Upper lobe of left lung (tissue), 4 donors: ENCODE results near the gene ACTL10.
"Not testable (repeated sequence)": the region's sequence is repeated elsewhere in the genome, so short reads cannot be mapped to it uniquely, and the experiment has no call there.

Source experiments
- CTCF ChIP-seq, 6 experiments: fragments of 450-650 bp in 4 of 6; fragments of 200-600 bp in 2 of 6; sonication (generic) in 2 of 6; IDR thresholded peaks; one replicate each; pipeline ENCODE4 v1.5.1; 2016 to 2019; ENCODE audit warnings: antibody characterized with exemption in 6 of 6
- POLR2A ChIP-seq, 4 donors: fragments of 450-650 bp; IDR thresholded peaks; one replicate each; pipeline ENCODE4 v1.5.1; 2016 to 2017; ENCODE audit warnings: antibody characterized with exemption in 4 of 4, mild to moderate bottlenecking in 2 of 4
- POLR2AphosphoS5 ChIP-seq, 2 donors: sonication (generic); formaldehyde crosslinking; IDR thresholded peaks; one replicate each; pipeline ENCODE4 v1.5.1; 2017; ENCODE audit warnings: antibody characterized with exemption in 2 of 2

DNA sequence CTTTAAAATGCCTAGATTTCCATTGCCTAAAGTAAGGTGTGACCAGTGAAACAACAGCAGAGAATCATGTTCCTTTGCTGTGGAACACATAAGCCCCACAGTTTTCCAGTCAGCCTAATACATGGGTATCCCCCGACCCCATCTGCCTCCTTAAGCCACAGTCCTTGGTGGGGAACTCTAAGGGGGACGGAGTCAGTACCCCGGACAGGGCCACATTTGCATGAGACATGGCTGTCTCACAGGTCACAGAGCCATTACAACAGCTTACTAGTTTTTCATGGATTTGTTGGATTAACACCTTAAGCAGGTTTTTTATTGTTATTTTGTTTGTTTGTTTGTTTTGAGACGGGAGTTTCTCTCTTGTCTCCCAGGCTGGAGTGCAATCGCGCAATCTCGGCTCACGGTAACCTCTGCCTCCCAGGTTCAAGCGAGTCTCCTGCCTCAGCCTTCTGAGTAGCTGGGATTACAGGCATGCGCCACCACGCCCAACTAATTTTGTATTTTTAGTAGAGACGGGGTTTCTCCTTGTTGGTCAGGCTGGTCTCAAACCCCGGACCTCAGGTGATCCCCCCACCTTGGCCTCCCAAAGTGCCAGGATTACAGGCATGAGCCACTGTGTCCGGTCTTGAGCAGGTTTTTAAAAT is 19.7 kb upstream of the ACTL10 start:
- TF ChIP-seq CTCF, POLR2A, POLR2AphosphoS5 (IDR thresholded peaks at IDR 0.05): not testable (repeated sequence)
